Measurements from ENCODE around the gene DNAJA1. TPM values are rescaled to one million over a fixed set of nuclear protein-coding genes. Genes with fewer than 3 reads are reported as not detected.

Gene DNAJA1
- polyA plus RNA-seq, 1 donor (not counting 4 experiments of a cell fraction or from before 2014, with no cell fraction given), result 169 TPM

DNA sequence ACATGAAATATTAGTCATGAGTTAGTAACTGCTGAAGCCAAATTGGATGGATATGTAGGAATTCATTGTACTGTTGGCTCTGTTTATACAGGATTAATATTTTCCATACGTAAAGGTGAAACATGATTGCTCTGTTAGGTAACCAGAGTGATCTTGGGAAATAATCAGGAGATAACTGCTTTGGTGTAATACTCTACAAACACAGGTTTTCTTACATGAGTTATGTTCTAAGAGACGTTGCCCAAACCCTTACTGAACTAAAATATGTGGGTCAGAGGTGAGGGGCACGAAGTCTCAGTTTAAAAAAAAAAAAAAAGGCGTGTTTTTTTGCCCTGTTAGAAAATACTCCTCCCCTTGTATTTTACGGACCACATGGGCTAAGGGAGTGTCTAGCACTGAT is 7.8 kb downstream of the DNAJA1 start:
- Histone ChIP-seq H3K9me1 (ENCODE audit: control insufficient read depth, extremely low read depth, insufficient read depth, low read length) (no peaks in the 10 kb centered on the region), H3K9me3 (ENCODE audit: control insufficient read depth, low read depth, low read length) (no peaks in the 10 kb centered on the region), H3K4me1 (ENCODE audit: control insufficient read depth, extremely low read depth, insufficient read depth, low read length) (peaks cover 15% of the 10 kb centered on the region), H3K27me3 (ENCODE audit: control insufficient read depth, extremely low read depth, insufficient read depth, low read length) (no peaks in the 10 kb centered on the region), H3K4me3 (ENCODE audit: control insufficient read depth in 2 of 3, extremely low read depth in 1 of 3, insufficient read depth in 2 of 3, low read depth in 1 of 3, low read length in 3 of 3) (no peak overlapping the region), H2AFZ (ENCODE audit: control insufficient read depth, low read length) (no peak overlapping the region), H3K4me2 (ENCODE audit: control insufficient read depth, extremely low read depth, insufficient read depth, low read depth, low read length) (no peak overlapping the region), H3K79me2 (ENCODE audit: control insufficient read depth, insufficient read depth, low read length) (peaks cover 65% of the 10 kb centered on the region), H3K27ac (ENCODE audit: control insufficient read depth, insufficient read depth, low read length) (no peak overlapping the region), H4K20me1 (ENCODE audit: control insufficient read depth, extremely low read depth, insufficient read depth, low read length) (no peaks in the 10 kb centered on the region), H3K36me3 (ENCODE audit: control insufficient read depth in 2 of 2, extremely low read depth in 1 of 2, insufficient read depth in 2 of 2, low read length in 2 of 2) (peaks cover 32 to 55% of the 10 kb centered on the region in 2 experiments), H3K9ac (ENCODE audit: control insufficient read depth, extremely low read depth, insufficient read depth, low read length) (no peak overlapping the region)
- FAIRE-seq (no peak), DNase-seq (ENCODE audit: low read depth, low spot score) (no peak)
- no peak for TF ChIP-seq EZH2 (IDR thresholded peaks at IDR 0.05; ENCODE audit: low read length)
- TF ChIP-seq, protein P1, sequence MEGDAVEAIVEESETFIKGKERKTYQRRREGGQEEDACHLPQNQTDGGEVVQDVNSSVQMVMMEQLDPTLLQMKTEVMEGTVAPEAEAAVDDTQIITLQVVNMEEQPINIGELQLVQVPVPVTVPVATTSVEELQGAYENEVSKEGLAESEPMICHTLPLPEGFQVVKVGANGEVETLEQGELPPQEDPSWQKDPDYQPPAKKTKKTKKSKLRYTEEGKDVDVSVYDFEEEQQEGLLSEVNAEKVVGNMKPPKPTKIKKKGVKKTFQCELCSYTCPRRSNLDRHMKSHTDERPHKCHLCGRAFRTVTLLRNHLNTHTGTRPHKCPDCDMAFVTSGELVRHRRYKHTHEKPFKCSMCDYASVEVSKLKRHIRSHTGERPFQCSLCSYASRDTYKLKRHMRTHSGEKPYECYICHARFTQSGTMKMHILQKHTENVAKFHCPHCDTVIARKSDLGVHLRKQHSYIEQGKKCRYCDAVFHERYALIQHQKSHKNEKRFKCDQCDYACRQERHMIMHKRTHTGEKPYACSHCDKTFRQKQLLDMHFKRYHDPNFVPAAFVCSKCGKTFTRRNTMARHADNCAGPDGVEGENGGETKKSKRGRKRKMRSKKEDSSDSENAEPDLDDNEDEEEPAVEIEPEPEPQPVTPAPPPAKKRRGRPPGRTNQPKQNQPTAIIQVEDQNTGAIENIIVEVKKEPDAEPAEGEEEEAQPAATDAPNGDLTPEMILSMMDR (optimal IDR thresholded peaks at IDR 0.05 in 1 of 3, IDR thresholded peaks at IDR 0.05 in 1 of 3, conservative IDR thresholded peaks at IDR 0.05 in 1 of 3; ENCODE audit: extremely low read depth in 1 of 3, insufficient read depth in 2 of 3, low read length in 3 of 3), result no peak
- dilution Hi-C loops (cut with MboI; ENCODE audit: extremely low pct_ligation_motif_present, low sequenced_read_pairs), result no loop called here

DNA sequence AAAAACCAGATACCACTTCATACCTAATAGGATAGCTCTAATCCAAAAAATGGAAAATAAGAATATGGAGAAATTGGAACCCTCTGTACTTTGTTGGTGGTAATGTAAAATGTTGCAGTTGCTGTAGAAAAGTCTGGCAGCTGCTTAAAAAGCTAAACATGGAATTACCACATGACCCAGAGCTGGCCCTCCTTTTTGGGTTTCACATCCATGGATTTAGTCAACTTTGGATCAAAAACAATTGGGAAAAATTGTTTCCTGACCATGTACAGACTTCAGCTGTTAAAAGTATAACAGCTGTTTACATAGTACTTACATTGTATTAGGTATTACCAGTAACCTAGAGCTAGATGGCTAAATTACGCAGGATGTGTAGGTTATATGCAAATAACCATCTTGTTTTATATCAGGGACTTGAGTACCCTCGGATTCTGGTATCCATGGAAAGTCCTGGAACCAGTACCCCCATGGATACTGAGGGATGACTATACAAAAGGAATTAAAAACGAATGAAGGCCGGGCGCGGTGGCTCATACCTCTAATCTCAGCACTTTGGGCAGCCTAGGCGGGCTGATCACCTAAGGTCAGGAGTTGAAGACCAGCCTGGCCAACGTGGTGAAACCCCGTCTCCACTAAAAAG is 15.8 kb downstream of the DNAJA1 start:
- no peak overlapping the region for H3K27ac ChIP-seq (ENCODE audit: control insufficient read depth, insufficient read depth, low read length)
- FAIRE-seq (no peak), DNase-seq (ENCODE audit: low read depth, low spot score) (no peak)
- H3K9ac ChIP-seq (ENCODE audit: control insufficient read depth, extremely low read depth, insufficient read depth, low read length), result no peak overlapping the region
- H3K9me3 ChIP-seq (ENCODE audit: control insufficient read depth, low read depth, low read length), result no peaks in the 10 kb centered on the region
- no peaks in the 10 kb centered on the region for H3K27me3 ChIP-seq (ENCODE audit: control insufficient read depth, extremely low read depth, insufficient read depth, low read length)
- peaks cover 19 to 25% of the 10 kb centered on the region in 2 experiments for H3K36me3 ChIP-seq (ENCODE audit: control insufficient read depth in 2 of 2, extremely low read depth in 1 of 2, insufficient read depth in 2 of 2, low read length in 2 of 2)
- peaks cover 6% of the 10 kb centered on the region for H3K79me2 ChIP-seq (ENCODE audit: control insufficient read depth, insufficient read depth, low read length)
- no peak overlapping the region for H3K4me3 ChIP-seq (ENCODE audit: control insufficient read depth in 2 of 3, extremely low read depth in 1 of 3, insufficient read depth in 2 of 3, low read depth in 1 of 3, low read length in 3 of 3)
- TF ChIP-seq EZH2 (IDR thresholded peaks at IDR 0.05; ENCODE audit: low read length), result no peak
- TF ChIP-seq, protein P1 (optimal IDR thresholded peaks at IDR 0.05 in 1 of 3, IDR thresholded peaks at IDR 0.05 in 1 of 3, conservative IDR thresholded peaks at IDR 0.05 in 1 of 3; ENCODE audit: extremely low read depth in 1 of 3, insufficient read depth in 2 of 3, low read length in 3 of 3), result no peak
- dilution Hi-C loops (cut with MboI; ENCODE audit: extremely low pct_ligation_motif_present, low sequenced_read_pairs), result no loop called here
- H4K20me1 ChIP-seq (ENCODE audit: control insufficient read depth, extremely low read depth, insufficient read depth, low read length), result no peaks in the 10 kb centered on the region
- no peak overlapping the region for H2AFZ ChIP-seq (ENCODE audit: control insufficient read depth, low read length)
- H3K4me2 ChIP-seq (ENCODE audit: control insufficient read depth, extremely low read depth, insufficient read depth, low read depth, low read length), result no peak overlapping the region
- peaks cover 12% of the 10 kb centered on the region for H3K4me1 ChIP-seq (ENCODE audit: control insufficient read depth, extremely low read depth, insufficient read depth, low read length)
- no peaks in the 10 kb centered on the region for H3K9me1 ChIP-seq (ENCODE audit: control insufficient read depth, extremely low read depth, insufficient read depth, low read length)

Data from keratinocyte (primary cell).